HUES64 (cell line): Measurements from ENCODE around the gene ANKRD7.
"Not testable (repeated sequence)": the region's sequence is repeated elsewhere in the genome, so short reads cannot be mapped to it uniquely, and the experiment has no call there.

Experiments used
- H3K27ac ChIP-seq: 2 replicates; pipeline ENCODE4 v1.7.0; 2013; ENCODE audit warnings: low read depth, low read length, inconsistent platforms
- H3K27me3 ChIP-seq: 2 replicates; pipeline ENCODE4 v1.6.1; 2013; ENCODE audit warnings: mild to moderate bottlenecking, low read length; ENCODE audit not compliant: insufficient read depth
- H3K36me3 ChIP-seq: 2 replicates; pipeline ENCODE4 v1.6.1; 2013; ENCODE audit warnings: mild to moderate bottlenecking, low read length; ENCODE audit not compliant: insufficient read depth
- H3K4me1 ChIP-seq: 2 replicates; pipeline ENCODE4 v1.6.1; 2013; ENCODE audit warnings: mild to moderate bottlenecking, low read length, moderate library complexity; ENCODE audit not compliant: insufficient read depth
- H3K4me3 ChIP-seq: 2 replicates; pipeline ENCODE4 v1.5.1; 2013; ENCODE audit warnings: mild to moderate bottlenecking, low read length, moderate library complexity
- H3K9ac ChIP-seq: 2 replicates; pipeline ENCODE4 v1.6.1; 2013; ENCODE audit warnings: mild to moderate bottlenecking, low read depth, low read length
- H3K9me3 ChIP-seq: 2 replicates; pipeline ENCODE4 v1.6.1; 2013; ENCODE audit warnings: low read depth, low read length; ENCODE audit not compliant: insufficient read depth
- WGBS: fragments of 150-250, 120-280 bp; methylation state at CpG from one replicate; pipeline ENCODE4 v1.1.7; 2013; ENCODE audit warnings: missing lambda C conversion rate; 5-methylcytosine and 5-hydroxymethylcytosine counted together

ANKRD7 gene

DNA sequence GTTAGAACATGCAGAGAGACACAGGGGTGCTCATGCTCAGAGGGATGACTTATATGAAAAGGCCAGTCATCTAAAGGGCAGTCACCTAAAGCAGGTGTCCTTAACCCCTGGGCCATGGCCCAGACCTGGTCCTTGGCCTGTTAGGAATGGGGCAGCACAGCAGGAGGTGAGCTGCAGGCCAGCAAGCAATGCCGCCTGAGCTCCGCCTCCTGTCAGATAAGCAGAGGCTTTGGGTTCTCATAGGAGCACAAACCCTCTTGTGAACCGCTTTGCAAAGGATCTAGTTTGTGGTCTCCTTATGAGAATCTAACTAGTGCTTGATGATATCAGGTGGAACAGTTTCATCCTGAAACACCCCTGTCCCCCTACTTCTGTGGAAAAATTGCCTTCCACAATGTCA is 14.5 kb downstream of the ANKRD7 start:
- H3K9ac ChIP-seq: no peak overlapping the region
- 77% methylated on average over 3 of the region's 3 CpGs for WGBS
- H3K9me3 ChIP-seq: no peaks in the 10 kb centered on the region
- no peak overlapping the region for H3K4me3 ChIP-seq
- no peaks in the 10 kb centered on the region; the same call in 1 of the 2 replicates for H3K4me1 ChIP-seq
- no peaks in the 10 kb centered on the region for H3K27me3 ChIP-seq
- no peak overlapping the region for H3K27ac ChIP-seq
- no peaks in the 10 kb centered on the region for H3K36me3 ChIP-seq

DNA sequence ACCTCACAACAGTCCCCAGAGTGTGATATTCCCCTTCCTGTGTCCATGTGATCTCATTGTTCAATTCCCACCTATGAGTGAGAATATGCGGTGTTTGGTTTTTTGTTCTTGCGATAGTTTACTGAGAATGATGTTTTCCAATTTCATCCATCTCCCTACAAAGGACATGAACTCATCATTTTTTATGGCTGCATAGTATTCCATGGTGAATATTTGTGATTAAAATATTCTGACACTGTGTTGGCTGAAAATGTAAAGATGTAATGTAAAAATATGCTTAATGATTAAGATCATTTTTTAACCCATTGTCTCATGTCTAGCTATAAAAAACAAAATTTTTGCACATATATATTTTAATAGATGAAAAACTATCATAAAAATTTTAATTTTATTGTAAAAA is 15.8 kb downstream of the ANKRD7 start:
- not testable (repeated sequence) for H3K9me3 ChIP-seq, H3K4me1 ChIP-seq, H3K4me3 ChIP-seq, H3K27ac ChIP-seq, H3K9ac ChIP-seq, H3K27me3 ChIP-seq, H3K36me3 ChIP-seq
- WGBS: no CpG with 5 or more reads among the region's 2 CpGs

DNA sequence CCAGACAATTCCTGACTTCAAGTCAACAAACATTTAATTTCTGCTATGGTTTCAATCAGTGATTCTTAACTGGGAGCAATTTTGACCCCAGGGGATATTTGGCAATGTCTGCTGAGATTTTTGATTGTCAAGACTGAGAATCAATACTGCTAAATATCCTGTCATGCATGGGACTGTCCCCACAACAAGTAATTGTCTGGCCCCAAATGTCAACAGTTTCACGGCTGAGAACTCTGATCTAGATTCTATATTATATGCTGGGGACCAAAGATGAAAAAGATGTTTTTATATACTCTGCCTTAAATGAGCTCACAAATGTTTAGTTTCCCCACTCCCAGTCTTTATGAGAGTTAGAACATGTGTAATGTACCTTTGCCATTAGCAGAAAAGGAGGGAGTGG is 19.2 kb downstream of the ANKRD7 start:
- H3K36me3 ChIP-seq: no peaks in the 10 kb centered on the region
- no peaks in the 10 kb centered on the region for H3K9me3 ChIP-seq
- H3K9ac ChIP-seq: no peak overlapping the region
- WGBS: 100% methylated on average over 1 of the region's 1 CpG
- peaks cover 7% of the 10 kb centered on the region; the same call in 1 of the 2 replicates for H3K4me1 ChIP-seq
- no peak overlapping the region for H3K4me3 ChIP-seq
- H3K27ac ChIP-seq: no peak overlapping the region
- no peaks in the 10 kb centered on the region for H3K27me3 ChIP-seq

DNA sequence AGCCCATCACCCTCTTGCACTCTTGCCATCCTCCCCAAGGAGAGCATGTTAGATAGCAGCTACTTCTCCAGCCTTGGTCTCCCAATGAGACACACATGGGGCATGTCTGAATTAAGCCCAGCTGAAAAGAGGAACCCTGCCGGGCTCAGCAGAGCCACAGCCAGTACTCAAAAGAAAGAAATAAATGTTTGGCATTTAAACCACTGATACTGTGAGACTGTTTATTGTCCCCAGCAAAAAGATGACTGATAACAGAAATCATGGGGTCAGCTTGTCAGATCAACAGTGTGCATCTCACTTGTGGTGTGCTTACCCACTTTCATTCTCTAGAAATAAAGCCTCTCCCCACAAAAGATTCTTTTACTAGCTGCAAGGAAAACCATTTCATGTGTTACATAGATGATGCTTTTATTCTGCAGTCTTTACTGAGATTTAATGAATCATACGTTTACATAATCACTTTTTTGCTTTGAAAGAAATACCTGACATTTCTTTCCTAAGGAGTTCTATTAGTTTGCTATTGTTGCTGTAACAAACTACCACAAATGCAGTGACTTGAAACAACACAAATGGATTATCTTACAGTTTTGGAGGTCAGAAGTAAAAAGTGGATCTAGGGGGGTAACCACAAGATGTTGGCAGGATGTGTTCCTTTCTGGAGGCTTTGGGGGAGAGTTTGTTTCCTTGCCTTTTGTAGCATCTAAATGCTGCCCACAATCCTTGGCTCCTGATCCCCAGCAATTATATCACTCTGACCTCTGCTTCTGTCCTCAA is 20.9 kb downstream of the ANKRD7 start:
- Histone ChIP-seq H3K9me3 (no peaks in the 10 kb centered on the region), H3K4me3 (no peak overlapping the region), H3K27ac (no peak overlapping the region), H3K36me3 (no peaks in the 10 kb centered on the region), H3K9ac (no peak overlapping the region; the same call in 1 of the 2 replicates), H3K27me3 (no peaks in the 10 kb centered on the region), H3K4me1 (peaks cover 7% of the 10 kb centered on the region; the same call in 1 of the 2 replicates)
- 70% methylated on average over 2 of the region's 2 CpGs for WGBS

DNA sequence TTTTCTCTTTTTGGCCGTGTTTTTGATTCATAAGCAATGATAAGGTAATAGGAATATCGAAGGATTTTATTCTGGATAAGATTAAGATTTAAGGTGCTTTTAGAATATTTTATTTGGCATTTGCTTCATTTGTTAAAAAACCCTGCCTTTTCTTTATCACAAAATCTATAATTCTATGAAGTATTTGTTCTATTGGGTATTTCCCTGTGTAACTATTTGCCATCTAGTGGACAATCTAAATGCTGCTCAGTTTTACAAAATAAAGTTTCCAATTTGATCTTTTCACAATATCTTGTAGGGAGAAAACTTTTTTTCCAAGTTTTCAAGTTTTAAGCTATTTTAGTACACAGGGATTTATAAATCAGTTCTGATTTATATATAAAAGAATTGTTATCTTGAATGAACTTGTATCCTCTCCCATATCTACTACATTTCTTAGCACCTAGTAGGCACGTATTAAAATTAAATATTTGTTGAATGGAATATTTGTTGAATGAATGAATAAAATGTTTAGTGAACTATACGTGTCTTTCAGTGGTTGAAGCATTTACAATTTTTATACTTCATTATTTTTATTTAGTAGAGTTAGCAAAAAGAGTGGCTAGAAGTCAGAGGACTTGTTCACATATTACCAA is 26.5 kb downstream of the ANKRD7 start:
- Histone ChIP-seq H3K9ac (no peak overlapping the region), H3K4me1 (peaks cover 13% of the 10 kb centered on the region), H3K36me3 (no peaks in the 10 kb centered on the region), H3K9me3 (no peaks in the 10 kb centered on the region), H3K4me3 (no peak overlapping the region), H3K27me3 (no peaks in the 10 kb centered on the region), H3K27ac (no peak overlapping the region)
- WGBS: no CpG with 5 or more reads among the region's 4 CpGs

DNA sequence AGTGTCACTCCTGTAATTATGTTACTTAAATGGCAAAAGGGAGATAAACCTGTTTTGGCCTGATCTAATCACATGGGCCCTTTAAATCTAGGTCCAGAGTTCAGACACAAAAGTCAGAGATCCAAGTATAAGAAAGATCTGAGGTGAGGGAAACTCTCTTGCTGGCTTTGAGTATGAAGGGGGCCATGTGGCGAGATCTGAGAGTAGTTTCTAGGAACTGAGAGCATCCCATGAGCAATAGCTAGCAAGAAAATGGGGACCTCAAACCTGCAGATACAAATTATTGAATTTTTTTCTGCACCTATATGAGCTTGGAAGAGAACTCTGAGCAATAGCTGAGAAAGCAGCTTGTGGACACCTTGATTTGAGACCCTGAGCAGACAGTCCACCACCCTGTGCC is 27.6 kb downstream of the ANKRD7 start:
- H3K36me3 ChIP-seq: no peaks in the 10 kb centered on the region
- H3K27ac ChIP-seq: no peak overlapping the region
- 96% methylated on average over 1 of the region's 1 CpG for WGBS

DNA sequence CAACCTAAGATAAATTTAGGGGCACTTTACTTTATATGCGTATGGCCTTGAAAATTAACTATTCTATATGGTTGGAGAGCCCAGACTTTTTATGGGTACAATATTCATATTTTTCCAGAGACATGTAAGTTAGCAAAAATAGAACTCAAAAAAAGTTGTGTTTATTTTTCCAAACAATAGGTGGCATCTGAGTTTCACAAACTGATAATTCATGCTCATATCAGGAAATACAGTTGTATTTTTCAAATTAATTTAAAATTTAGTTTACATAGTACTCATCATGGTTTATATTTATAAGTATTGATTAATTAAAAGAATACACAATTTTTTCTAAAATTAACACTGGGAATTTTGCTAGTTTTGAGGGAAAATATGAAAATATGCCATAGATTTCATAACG is 34.6 kb downstream of the ANKRD7 start:
- no peaks in the 10 kb centered on the region for H3K27me3 ChIP-seq
- no peak overlapping the region for H3K4me3 ChIP-seq
- H3K4me1 ChIP-seq: no peaks in the 10 kb centered on the region
- H3K36me3 ChIP-seq: no peaks in the 10 kb centered on the region
- WGBS: no CpG with 5 or more reads among the region's 2 CpGs
- H3K9ac ChIP-seq: no peak overlapping the region
- H3K27ac ChIP-seq: no peak overlapping the region
- no peaks in the 10 kb centered on the region for H3K9me3 ChIP-seq

More for the DNA sequence above, 27.6 kb downstream of the ANKRD7 start:
- no peaks in the 10 kb centered on the region for H3K27me3 ChIP-seq
- no peak overlapping the region for H3K9ac ChIP-seq
- H3K4me3 ChIP-seq: no peak overlapping the region
- peaks cover 13% of the 10 kb centered on the region for H3K4me1 ChIP-seq
- H3K9me3 ChIP-seq: no peaks in the 10 kb centered on the region

DNA sequence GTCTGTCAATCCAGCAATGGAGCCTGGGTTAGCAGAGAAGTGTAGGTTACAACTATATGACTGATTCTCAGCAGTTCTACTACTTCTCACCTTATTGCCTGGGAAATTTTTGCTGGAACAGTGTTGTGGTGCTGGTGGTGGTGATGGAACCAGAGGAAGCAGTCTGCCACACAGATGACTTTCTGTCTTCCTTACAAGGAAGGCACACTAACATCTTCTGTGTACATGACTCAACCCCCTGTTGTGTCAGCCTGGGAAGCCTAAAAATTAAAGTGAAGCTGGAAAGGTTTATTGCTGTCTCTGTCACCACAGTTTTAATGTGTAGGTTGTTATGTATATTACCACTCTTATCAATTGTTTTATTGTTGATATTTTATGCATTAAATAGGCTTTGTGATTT is 40.3 kb downstream of the ANKRD7 start:
- no peaks in the 10 kb centered on the region for H3K36me3 ChIP-seq
- no peaks in the 10 kb centered on the region for H3K27me3 ChIP-seq

DNA sequence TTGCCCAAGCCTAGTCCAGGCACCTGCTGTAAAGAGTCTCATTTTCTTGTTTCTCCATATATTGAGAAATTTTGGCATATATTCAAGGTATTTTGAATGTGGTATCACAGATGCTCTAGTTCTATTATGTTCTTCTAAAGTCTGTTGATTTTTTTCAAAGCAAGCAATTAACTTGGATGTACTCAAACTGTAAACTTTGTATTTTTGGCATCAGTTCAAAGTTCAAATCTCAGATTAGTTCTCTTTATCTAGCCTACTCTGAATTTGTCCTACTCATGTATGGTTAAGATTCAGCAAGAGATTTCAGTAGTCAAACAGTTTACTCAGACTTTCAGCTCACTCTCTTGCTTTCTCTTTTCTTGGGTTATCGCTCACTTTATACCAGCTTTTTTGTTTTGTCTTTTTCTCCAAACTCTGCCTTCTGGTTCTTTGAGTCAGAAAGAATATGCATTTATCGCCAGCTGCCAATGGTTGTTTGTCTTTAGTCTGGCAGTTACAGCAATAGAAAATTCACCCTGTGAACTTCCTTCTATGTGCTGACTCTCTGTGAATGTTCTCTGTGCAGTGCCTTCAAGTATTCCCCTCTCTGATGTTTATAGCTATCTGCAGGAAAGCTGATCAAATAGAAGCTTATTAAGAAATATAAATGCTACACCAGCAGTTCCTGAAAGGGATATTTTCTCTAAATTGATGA is 56.0 kb downstream of the ANKRD7 start:
- Histone ChIP-seq H3K36me3 (no peaks in the 10 kb centered on the region), H3K4me1 (no peaks in the 10 kb centered on the region), H3K9me3 (no peaks in the 10 kb centered on the region), H3K27ac (no peak overlapping the region), H3K4me3 (no peak overlapping the region), H3K9ac (no peak overlapping the region; the same call in 1 of the 2 replicates), H3K27me3 (no peaks in the 10 kb centered on the region)
- 96% methylated on average over 2 of the region's 2 CpGs for WGBS

More for the DNA sequence above, 40.3 kb downstream of the ANKRD7 start:
- no peaks in the 10 kb centered on the region for H3K9me3 ChIP-seq
- H3K27ac ChIP-seq: no peak overlapping the region
- no peak overlapping the region for H3K4me3 ChIP-seq
- no peaks in the 10 kb centered on the region for H3K4me1 ChIP-seq
- H3K9ac ChIP-seq: no peak overlapping the region

DNA sequence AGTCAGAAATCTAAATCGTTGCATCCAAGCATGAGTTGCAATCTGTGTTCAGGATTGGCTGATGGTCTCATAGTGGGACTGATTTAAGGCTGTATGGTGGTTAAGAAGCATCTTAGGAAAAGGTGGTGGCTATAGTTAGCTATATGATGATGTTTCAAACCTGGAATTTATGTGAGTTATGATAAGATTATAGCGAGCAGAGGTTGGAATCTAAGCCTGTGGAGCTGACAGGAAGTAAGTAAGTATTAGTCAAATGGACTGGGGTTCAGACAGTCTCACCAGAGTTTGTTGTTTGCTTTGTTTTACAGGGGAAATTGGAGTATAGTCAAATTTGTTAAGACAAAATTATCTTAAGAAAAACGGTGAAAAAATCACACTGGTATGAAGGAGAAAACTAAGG is 56.7 kb downstream of the ANKRD7 start:
- Histone ChIP-seq H3K9me3 (no peaks in the 10 kb centered on the region), H3K4me1 (no peaks in the 10 kb centered on the region), H3K4me3 (no peak overlapping the region), H3K27ac (no peak overlapping the region), H3K36me3 (no peaks in the 10 kb centered on the region), H3K27me3 (no peaks in the 10 kb centered on the region), H3K9ac (no peak overlapping the region)
- 91% methylated on average over 3 of the region's 3 CpGs for WGBS

DNA sequence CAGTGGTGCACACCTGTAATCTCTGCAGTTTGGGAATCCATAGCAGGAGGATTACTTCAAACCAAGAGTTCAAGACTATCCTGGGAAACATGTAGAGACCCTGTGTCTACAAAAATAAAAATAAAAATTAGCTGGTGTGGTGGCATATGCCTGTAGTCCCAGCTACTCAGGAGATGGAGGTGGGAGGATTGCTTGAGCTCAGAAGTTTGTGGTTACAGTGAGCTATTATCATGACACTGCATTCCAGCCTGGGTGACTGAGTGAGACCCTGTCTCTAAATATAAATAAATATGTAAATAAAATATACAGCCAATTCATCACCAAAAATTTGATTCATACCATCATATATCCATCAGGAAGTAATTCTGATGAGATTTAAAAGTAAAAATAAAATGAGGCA is 60.9 kb downstream of the ANKRD7 start:
- no peaks in the 10 kb centered on the region for H3K4me1 ChIP-seq
- H3K27me3 ChIP-seq: no peaks in the 10 kb centered on the region
- no peak overlapping the region for H3K9ac ChIP-seq
- no peaks in the 10 kb centered on the region for H3K36me3 ChIP-seq
- no peak overlapping the region for H3K27ac ChIP-seq
- 0 out of 2 replicates have a peak, but pooled peaks cover 4% of the 10 kb centered on the region for H3K9me3 ChIP-seq
- H3K4me3 ChIP-seq: no peak overlapping the region
